HG03135 (cell line): ENCODE measurements around the gene UBAP1L.

ENCODE experiments used
- ATAC-seq: cut with Tn5 transposase; IDR thresholded peaks from one replicate; pipeline ENCODE4 v1.9.1; 2021; ENCODE audit warnings: mild to moderate bottlenecking, moderate library complexity; ENCODE audit not compliant: unreplicated experiment

The UBAP1L gene

GRCh38 chr15:65067645-65068402 lies 47.2 kb downstream of the UBAP1L start, which contains the start of gene RASL12:
Gene RASL12, minus strand, starts transcription at chr15:65067991. Its CDS starts 156 bp downstream, at chr15:65067835.
- no peak for ATAC-seq

GRCh38 chr15:65067317-65067644 lies 47.7 kb downstream of the UBAP1L start:
- ATAC-seq, result no peak

GRCh38 chr15:65066635-65067316 lies 48.2 kb downstream of the UBAP1L start:
- no peak for ATAC-seq

- no peak for ATAC-seq
These were observed 48.9 kb downstream of the UBAP1L start for GRCh38 chr15:65066001-65066634.

GRCh38 chr15:65062726-65063125 lies 52.3 kb downstream of the UBAP1L start:
- no peak for ATAC-seq

GRCh38 chr15:65062061-65062460 lies 52.9 kb downstream of the UBAP1L start:
- ATAC-seq, result no peak

GRCh38 chr15:65060641-65061397 lies 54.2 kb downstream of the UBAP1L start:
- ATAC-seq, result no peak

- ATAC-seq, result no peak
These were observed 54.9 kb downstream of the UBAP1L start for GRCh38 chr15:65059931-65060596.

- ATAC-seq, result no peak
These were observed 55.6 kb downstream of the UBAP1L start for GRCh38 chr15:65059369-65059750.

- no peak for ATAC-seq
These were observed 56.3 kb downstream of the UBAP1L start for GRCh38 chr15:65058394-65059368.

GRCh38 chr15:65057549-65057940 lies 57.5 kb downstream of the UBAP1L start:
- ATAC-seq, result no peak

- ATAC-seq, result no peak
These were observed 58.0 kb downstream of the UBAP1L start for GRCh38 chr15:65056868-65057548.

- no peak for ATAC-seq
These were observed 58.9 kb downstream of the UBAP1L start for GRCh38 chr15:65056106-65056505.

GRCh38 chr15:65055201-65055870 lies 59.7 kb downstream of the UBAP1L start:
- no peak for ATAC-seq

- ATAC-seq, result peak; percentile 53
These were observed 60.4 kb downstream of the UBAP1L start for GRCh38 chr15:65054333-65055200.

GRCh38 chr15:65052956-65053355 lies 62.0 kb downstream of the UBAP1L start:
- no peak for ATAC-seq

GRCh38 chr15:65051266-65051665 lies 63.7 kb downstream of the UBAP1L start:
- no peak for ATAC-seq

GRCh38 chr15:65050270-65050669 lies 64.7 kb downstream of the UBAP1L start:
- no peak for ATAC-seq
